Measurements from ENCODE around the gene NF1. TPM values are rescaled to one million over a fixed set of nuclear protein-coding genes. Genes with fewer than 3 reads are reported as not detected.

Gene NF1
- polyA plus RNA-seq, 1 of the 3 experiments (the other 2 are of a cell fraction), result 19.6 TPM

- TF ChIP-seq EP300 (IDR thresholded peaks at IDR 0.05; ENCODE audit: borderline replicate concordance in 1 of 2, low read depth in 1 of 2, low read length in 1 of 2), result no peak
- TF ChIP-seq GABPA (IDR thresholded peaks at IDR 0.05; ENCODE audit: low read depth), result no peak
Observed at GRCh38 chr17:31398381-31399311, 303.9 kb downstream of the NF1 start (continued).

GRCh38 chr17:31400481-31400950 is 305.7 kb downstream of the NF1 start:
- Histone ChIP-seq H2AFZ (ENCODE audit: low read depth) (no peak overlapping the region), H3K4me1 (ENCODE audit: control insufficient read depth in 1 of 2, insufficient read depth in 2 of 2, low read depth in 1 of 2, low read length in 1 of 2) (peaks cover 0 to 23% of the 10 kb centered on the region in 2 experiments; a peak in 1 of 4 replicates), H3K27ac (ENCODE audit: low read depth in 2 of 2, low read length in 1 of 2) (no peak overlapping the region), H3K9me2 (no peaks in the 10 kb centered on the region), H3K9me3 (no peaks in the 10 kb centered on the region), H3K9ac (no peak overlapping the region), H3K4me3 (ENCODE audit: low read depth in 2 of 2, low read length in 1 of 2) (no peak overlapping the region), H3F3A (replicated peaks; ENCODE audit: insufficient read depth) (no peaks in the 10 kb centered on the region), H3K36me3 (replicated peaks in 1 of 2; ENCODE audit: control insufficient read depth in 1 of 2, insufficient read depth in 2 of 2, low read length in 1 of 2) (no peaks in the 10 kb centered on the region), H4K20me1 (ENCODE audit: insufficient read depth) (no peaks in the 10 kb centered on the region), H3K27me3 (ENCODE audit: insufficient read depth) (no peaks in the 10 kb centered on the region), H3K79me2 (ENCODE audit: insufficient read depth) (no peaks in the 10 kb centered on the region), H3K4me2 (no peak overlapping the region)
- TF ChIP-seq EZH2phosphoT487 (IDR thresholded peaks at IDR 0.05; ENCODE audit: borderline replicate concordance, low read depth), result no peak
- 71% methylated on average over 7 of the region's 11 CpGs for WGBS (ENCODE audit: low lambda C conversion rate)
- DNase-seq, result no peak
- ChIA-PET POLR2A (no interaction called here), CTCF (no interaction called here)

GRCh38 chr17:31401456-31402254 is 306.9 kb downstream of the NF1 start:
- WGBS (ENCODE audit: low lambda C conversion rate), result 86% methylated on average over 10 of the region's 11 CpGs
- ChIA-PET CTCF (interaction anchor here (0.6 to 1.8 kb wide), 4 partner anchors 12 to 157 kb away, joined by 3 to 7 read pairs (median 3); no protein-coding TSS in a partner anchor), POLR2A (no interaction called here)
- TF ChIP-seq GATA2 (CRISPR knock-in tag; IDR thresholded peaks at IDR 0.05) (no peak), RFX5 (IDR thresholded peaks at IDR 0.05; ENCODE audit: low read length) (no peak), PBX3 (IDR thresholded peaks at IDR 0.05) (no peak), ZBTB33 (IDR thresholded peaks at IDR 0.05; ENCODE audit: borderline replicate concordance, low read depth) (no peak), USF2 (IDR thresholded peaks at IDR 0.05; ENCODE audit: borderline replicate concordance, low read depth, low read length) (no peak), CHD2 (IDR thresholded peaks at IDR 0.05; ENCODE audit: low read length, partially characterized antibody) (no peak), RCOR1 (IDR thresholded peaks at IDR 0.05; ENCODE audit: low read length) (no peak), ELF1 (IDR thresholded peaks at IDR 0.05) (no peak), CTCF (IDR thresholded peaks at IDR 0.05) (no peak), POLR2AphosphoS5 (IDR thresholded peaks at IDR 0.05; ENCODE audit: low read depth, low read length) (no peak), NRF1 (IDR thresholded peaks at IDR 0.05; ENCODE audit: low read depth, low read length) (no peak), TCF12 (IDR thresholded peaks at IDR 0.05) (no peak), GABPA (IDR thresholded peaks at IDR 0.05; ENCODE audit: low read depth) (no peak), USF1 (IDR thresholded peaks at IDR 0.05; ENCODE audit: borderline replicate concordance, low read depth) (no peak)

More at GRCh38 chr17:31401456-31402254, 306.9 kb downstream of the NF1 start:
- Histone ChIP-seq H3K4me1 (ENCODE audit: control insufficient read depth in 1 of 2, insufficient read depth in 2 of 2, low read depth in 1 of 2, low read length in 1 of 2) (peaks cover 0 to 33% of the 10 kb centered on the region in 2 experiments; a peak in 2 of 4 replicates), H3K9ac (no peak overlapping the region), H3K4me3 (ENCODE audit: low read depth in 2 of 2, low read length in 1 of 2) (no peak overlapping the region), H3K27me3 (ENCODE audit: insufficient read depth) (no peaks in the 10 kb centered on the region), H3F3A (replicated peaks; ENCODE audit: insufficient read depth) (no peaks in the 10 kb centered on the region), H3K4me2 (no peak overlapping the region), H3K36me3 (replicated peaks in 1 of 2; ENCODE audit: control insufficient read depth in 1 of 2, insufficient read depth in 2 of 2, low read length in 1 of 2) (no peaks in the 10 kb centered on the region), H4K20me1 (ENCODE audit: insufficient read depth) (no peaks in the 10 kb centered on the region), H3K79me2 (ENCODE audit: insufficient read depth) (no peaks in the 10 kb centered on the region), H2AFZ (ENCODE audit: low read depth) (no peak overlapping the region), H3K9me2 (no peaks in the 10 kb centered on the region), H3K9me3 (no peaks in the 10 kb centered on the region), H3K27ac (ENCODE audit: low read depth in 2 of 2, low read length in 1 of 2) (no peak overlapping the region)
- no peak for DNase-seq
